Pulmonary artery endothelial cell (primary cell): ENCODE measurements around the gene SLC23A2. TPM values are rescaled to one million over a fixed set of nuclear protein-coding genes. Genes with fewer than 3 reads are reported as not detected.
"Not testable (repeated sequence)": the region's sequence is repeated elsewhere in the genome, so short reads cannot be mapped to it uniquely, and the experiment has no call there.

Experiments used
- DNase-seq: peaks from one replicate; pipeline ENCODE4 v3.0.0-alpha.2; 2011; ENCODE audit warnings: low read depth, low spot score
- total RNA-seq: library from RNA; depleted of rRNA; stranded (reverse); fragments of >200 nt; gene quantifications from 2 replicates; pipeline ENCODE4 v1.2.3, GENCODE V29; 2014

The SLC23A2 gene
- total RNA-seq, 1 donor from 2014 or later: 13.4 TPM

DNA sequence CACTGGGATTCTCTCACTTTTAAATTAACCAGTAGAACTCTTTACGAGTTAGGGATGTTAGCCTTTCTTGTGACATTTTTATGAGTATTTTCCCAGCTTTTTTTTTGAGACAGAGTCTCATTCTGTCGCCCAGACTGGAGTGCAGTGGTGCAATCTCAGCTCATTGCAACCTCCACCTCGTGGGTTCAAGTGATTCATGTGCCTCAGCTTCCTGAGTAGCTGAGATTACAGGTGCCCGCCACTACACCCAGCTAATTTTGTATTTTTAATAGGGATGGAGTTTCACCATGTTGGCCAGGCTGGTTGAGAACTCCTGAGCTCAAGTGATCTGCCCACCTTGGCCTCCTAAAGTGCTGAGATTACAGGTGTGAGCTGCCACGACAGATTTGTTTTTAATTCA is 123.2 kb downstream of the SLC23A2 start:
- DNase-seq: not testable (repeated sequence)

DNA sequence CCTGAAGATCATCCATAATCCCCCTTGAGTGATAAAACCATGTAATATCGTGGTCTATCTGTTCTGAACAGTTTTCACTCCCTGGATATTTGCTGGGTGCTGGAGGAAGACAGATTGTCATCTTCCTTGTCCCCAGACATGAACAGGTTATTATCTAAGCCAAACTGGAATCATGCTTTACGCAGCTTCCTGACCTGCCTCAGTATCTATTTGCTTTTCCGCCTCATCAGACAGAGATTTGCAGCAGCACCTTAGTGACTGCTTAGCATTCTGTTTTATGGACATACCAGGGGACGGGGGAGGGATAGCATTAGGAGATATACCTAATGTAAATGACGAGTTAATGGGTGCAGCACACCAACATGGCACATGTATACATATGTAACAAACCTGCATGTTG is 124.6 kb downstream of the SLC23A2 start:
- DNase-seq: no peak

DNA sequence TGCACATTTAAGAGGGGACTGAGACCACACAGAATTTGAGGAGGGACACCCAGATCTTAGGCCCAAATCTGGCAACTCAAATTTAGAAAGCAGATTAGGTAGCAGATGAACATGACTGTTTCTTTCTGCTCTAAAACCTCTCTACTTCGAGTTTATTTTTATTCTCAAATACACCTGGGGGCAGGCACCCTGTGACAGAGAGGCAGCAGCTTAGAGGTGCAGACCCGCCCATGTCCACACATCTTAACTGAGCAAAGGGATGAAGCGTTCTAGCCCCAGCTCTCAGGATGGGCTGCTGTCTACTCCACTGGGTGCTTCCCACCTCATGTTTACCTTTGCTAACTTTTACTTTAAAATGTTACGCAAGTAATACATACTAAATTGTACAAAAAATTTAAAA is 125.0 kb downstream of the SLC23A2 start:
- DNase-seq: no peak

DNA sequence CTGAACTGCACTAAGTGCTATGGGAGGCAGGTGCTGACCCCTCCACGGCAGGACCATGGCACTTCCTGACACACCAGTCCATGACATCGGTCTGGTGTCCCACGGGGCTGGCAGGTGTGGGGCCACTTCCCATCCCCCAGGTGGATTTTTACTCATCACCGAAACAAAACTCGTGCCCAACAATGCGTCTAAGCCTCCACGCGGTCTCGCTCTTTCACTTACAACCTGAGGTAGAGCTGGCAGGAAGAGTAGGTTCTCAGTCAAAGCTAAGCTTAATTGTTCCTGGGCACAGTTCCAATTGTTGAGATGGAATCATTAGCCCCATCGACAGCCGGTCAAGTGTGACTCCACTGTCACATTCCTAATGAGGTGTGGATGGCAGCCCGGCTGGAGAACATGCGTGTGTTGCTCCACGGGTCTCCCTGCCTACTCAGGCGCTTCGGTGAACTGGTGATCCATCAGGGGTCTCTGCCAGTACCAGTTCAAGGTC is 125.7 kb downstream of the SLC23A2 start:
- no peak for DNase-seq

DNA sequence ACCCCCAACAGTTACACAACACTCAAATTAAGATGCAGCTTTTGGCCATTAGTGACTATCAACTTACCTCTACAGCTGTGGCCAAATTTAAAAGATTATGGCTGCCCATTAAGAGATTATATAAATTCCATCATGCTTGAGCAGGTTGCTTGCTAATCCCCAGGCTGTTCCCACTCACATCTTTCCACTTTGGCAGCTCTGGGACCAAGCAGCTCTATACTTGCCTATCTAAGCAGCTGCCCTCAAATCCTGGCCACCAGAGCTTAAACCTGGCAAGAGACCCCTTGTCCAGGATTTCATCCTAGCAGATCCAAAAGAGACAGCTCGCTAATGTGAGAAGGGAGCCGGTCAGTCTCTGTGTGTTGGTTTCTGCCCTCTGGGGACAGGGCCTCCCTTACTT is 127.9 kb downstream of the SLC23A2 start:
- no peak for DNase-seq

DNA sequence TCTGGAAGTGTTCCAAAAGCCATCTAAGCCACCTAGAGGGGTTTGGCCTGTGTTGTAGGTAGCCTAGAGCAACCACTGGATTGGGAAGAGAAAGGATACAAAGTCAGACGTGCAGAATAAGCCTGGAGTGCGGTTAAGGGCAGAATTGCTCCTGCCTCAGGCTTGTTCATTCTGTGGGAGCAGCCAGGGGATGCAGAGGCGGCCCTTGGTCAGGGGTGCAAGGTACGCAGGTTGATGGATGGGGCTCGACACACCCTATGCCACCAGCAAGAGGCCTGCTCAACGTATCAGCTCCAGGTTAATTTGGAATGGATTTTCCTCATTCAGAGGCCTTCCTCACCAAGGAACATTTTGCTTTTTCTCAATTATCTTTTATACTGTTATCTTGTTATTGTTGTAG is 129.8 kb downstream of the SLC23A2 start:
- DNase-seq: no peak

DNA sequence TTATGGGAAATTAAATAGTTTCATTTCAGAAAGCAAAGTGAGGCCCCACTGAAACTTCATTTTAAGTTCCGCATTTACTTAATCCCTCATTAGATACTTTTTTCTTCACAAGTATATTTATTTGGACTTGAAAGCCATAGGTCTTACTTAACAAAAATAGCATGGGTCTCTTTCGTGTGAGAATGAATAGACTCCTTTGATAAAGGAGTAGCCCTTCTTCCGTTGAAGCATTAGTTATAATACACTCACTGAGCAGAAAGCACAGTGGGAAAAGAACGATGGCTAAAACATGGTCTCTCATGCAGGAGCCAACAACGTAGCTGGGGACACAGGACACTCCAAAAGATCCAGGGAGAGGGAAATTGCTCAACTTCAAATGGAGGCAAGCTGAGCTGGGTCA is 130.4 kb downstream of the SLC23A2 start:
- DNase-seq: no peak

DNA sequence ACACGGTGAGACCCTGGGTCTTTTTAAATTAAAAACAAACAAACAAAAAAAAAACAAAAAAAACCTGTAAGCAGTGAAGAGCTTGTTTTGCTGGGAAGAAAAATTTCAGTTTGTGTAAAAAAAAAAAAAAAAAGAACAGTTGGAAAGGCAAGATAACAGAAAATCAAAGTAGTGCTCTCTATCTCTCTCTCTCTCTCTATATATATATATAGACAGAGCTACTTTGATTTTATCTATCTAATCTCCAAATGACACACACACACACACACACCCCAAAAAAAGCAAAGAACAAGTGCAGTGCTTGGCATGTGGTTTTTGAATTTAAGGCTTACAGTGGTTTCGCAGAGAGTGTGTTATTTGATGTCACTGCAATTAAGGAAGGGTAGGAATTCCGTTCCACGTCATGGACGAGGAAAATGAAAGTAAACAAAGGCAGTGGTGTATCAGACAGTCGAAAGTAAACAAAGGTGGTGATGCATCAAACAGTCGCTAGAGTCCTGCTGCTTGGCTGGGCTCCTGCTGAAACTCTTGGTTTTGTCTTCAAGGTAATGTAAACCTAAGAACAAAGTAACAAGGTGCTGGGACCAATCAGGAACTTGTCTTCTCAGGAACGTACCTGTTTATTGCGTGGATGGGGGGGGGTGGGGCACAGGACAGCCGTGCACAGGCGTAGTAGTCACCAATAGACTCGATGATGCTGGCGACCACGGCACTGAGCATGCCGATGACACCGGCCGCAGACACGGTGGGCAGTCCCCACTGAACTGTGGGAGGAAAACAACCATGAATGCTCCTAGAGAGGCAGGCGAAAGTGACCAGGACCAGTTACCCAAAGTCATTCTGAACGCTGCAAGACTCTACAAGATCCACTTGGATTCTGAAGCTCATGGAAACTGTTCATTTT is 131.8 kb downstream of the SLC23A2 start:
- DNase-seq: no peak

DNA sequence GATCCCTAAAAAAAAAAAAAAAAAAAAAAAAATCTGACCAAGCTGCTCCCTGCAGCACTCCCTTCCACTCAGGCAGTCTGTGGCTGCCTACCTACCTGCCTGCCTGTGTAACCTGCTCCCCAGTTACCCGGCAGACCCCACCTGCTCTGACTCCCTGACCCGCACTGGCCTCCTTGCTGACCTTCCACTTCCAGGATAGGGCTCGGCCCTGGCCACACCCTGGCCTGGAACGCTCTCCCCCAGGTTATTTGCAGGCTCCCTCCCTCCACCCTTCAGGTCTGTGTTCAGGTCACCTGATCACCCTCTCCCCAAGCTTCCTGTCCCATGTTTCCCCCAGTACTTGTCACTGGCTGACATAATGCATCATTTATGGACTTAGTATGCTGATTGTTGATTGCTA is 134.3 kb downstream of the SLC23A2 start:
- DNase-seq: no peak

DNA sequence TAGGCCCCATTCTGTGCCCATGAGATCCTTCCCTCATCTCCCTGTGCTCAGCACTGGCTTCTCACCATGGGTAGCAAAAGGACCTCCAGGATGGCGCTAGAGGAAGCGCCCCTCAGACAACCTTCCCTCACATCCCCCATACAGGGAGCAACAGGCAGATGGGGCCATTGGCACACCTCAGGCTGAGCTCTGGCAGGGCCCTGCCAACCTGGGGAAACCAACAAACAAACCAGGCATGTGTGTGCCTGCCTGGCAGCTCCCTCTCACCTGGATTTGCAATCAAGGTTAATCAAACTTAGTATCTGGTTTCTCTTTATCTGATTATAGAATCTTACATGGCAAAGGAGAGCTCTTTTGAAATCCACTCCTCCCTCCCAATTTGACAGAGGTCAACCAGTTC is 134.9 kb downstream of the SLC23A2 start:
- DNase-seq: no peak

DNA sequence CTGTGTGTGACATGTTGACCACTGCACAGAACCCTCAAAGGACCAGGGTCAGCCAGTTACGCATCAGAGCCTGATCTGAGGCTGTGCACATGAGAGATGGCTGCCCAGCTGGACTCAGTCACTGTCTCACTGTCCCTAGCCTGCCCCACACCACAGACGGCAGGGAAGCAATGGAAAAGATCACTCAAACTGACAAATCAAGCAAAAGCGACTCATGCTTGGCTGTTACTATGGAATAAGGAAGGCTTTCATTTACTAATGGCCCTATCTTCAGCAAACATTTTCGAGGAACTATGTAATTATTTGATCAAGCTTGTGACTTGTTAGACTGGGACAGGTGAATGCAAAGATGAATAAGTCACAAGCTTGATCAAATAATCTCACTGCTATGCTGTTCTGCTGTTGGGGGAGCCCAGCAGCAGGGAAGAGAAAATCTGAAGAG is 137.0 kb downstream of the SLC23A2 start:
- no peak for DNase-seq

DNA sequence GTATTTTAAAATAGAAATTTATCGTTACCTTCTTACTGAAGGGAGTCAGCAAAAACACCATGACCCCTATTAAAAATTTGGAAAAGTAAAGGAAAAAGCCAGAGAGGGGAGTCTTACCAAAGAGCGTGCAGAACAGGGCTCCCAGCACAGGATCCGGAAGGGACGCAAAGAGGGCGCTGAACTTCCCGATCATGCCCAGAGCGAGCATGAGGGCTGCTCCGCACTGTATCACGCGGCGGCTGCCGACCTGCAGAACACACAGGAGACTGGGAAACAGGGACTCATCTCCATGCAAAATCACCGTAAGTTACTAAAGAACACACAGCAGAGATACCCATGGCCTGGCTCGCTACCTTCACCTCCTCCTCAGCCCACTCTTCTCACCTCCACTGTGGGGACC is 138.6 kb downstream of the SLC23A2 start:
- no peak for DNase-seq

DNA sequence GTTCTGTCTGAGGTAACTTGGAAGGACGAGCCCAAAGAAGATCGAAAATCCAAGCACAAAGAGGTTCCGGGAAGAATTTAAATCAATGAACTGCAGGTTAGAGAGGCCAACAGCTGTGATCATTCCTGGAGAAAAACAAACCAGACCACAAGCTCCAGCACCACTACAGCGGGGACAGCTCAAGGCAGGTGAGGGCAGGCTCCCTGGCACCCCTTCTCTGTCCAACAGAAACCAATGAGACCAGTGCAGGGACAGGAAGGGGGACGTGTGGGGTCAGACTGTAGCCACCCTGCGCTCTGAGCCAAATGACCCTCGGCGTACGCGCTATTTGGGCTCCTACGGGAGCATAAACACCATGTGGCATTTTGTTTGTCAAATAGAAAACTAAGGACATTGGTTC is 139.3 kb downstream of the SLC23A2 start:
- DNase-seq: no peak

DNA sequence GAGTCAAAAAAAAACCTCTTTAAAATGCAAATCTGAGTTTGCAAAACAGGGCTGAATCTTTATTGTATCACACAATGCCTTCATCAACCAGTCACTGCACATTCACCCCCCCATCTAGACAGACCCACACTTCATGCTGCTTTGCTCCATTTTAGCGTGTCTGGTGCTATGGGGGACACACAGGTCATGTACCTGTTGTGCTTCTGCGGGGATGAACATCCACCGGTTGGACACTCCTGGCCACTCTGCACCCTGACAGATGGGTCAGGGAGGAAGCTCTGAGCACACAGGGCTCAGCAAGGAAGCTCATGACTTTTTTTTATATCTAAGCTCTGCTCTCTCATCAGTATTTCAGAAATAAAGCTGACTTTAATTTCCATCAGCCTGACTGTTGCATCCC is 143.3 kb downstream of the SLC23A2 start:
- DNase-seq: no peak

DNA sequence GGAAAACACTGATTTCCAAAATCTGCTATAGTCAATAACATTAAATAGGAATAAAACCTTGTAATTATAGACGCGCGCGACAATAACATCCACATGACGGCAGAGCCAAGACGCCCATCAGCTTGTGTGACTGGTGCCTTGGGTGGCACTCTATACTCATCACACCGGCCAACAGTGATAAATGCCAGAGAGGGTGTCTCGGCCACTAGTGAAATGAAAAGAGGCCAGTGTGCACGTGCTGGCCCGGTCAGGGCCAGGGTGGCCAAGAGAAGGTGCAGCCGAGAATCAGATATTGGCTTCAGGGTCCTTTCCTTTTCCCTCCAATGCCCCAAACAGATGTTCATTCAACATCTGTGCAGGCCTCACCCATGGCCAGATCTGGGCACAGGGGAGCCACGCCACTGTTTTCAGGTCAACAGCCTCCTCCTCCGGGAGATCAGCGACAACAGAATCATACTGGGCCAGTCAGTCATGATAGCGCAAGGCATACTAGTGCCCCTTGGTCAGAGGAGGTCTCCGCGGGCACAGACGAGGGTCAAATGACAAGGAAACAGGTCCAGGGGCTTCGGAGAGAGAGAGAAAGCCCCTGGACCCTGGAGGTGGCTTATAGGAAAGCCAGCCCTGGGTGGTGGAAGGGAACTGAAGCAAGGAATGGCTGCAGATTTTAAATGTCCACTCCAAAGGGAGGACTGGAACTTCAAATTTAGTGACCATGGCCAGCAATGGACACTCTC is 145.1 kb downstream of the SLC23A2 start:
- DNase-seq: no peak

DNA sequence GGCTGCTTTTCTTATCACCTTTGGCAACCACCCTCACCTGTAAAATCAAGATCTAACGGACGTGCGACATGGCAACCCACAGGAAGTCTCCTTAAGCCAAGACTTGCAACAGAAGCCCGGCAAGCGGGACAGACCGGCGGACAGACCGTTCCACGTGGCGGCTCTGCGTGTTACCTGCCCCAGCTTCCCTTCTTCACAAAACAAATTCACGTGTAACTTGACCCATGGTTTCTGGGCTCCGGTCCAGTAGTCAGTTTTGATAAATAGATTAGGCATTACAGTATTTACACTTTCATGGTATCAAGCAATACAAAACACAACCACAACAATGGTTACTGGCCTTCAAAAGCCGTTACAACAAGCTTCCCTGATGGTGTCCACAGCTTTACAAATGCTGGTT is 145.8 kb downstream of the SLC23A2 start:
- no peak for DNase-seq

DNA sequence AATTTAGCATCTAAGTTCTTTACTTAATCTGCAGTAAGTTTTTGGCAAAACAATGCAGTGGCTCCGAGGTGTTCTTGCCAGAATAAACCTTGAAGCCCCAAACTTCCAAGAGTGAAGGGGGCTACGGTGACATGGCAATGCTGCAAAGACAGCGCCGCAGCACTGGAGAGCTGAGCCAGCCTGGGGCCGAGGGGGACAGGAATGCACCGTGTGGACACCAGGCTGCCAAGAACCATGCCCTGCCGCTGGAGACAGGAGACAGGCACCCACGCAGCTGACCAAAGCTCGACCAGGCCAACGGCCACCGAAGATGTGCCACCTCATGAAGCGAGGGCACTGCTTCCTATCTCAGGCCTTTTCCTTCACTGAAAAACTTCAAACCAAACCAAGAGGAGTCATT is 146.2 kb downstream of the SLC23A2 start:
- no peak for DNase-seq

DNA sequence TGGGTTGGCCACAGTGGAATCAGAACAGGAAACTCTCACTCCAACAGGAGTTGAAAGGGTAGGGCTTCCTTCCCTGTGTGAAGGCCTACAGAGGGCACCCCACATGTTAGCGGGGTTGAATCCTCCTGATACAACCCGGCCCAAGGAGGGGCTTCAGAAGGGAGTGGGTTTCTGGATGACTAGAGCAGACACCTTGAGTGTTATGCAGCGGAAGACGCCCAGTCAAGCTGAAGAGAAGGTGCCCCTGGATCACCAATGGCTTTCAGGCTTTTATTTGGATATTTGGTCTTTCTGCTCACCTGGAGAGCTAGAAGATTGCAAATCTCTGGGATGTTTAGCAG is 146.8 kb downstream of the SLC23A2 start:
- no peak for DNase-seq

DNA sequence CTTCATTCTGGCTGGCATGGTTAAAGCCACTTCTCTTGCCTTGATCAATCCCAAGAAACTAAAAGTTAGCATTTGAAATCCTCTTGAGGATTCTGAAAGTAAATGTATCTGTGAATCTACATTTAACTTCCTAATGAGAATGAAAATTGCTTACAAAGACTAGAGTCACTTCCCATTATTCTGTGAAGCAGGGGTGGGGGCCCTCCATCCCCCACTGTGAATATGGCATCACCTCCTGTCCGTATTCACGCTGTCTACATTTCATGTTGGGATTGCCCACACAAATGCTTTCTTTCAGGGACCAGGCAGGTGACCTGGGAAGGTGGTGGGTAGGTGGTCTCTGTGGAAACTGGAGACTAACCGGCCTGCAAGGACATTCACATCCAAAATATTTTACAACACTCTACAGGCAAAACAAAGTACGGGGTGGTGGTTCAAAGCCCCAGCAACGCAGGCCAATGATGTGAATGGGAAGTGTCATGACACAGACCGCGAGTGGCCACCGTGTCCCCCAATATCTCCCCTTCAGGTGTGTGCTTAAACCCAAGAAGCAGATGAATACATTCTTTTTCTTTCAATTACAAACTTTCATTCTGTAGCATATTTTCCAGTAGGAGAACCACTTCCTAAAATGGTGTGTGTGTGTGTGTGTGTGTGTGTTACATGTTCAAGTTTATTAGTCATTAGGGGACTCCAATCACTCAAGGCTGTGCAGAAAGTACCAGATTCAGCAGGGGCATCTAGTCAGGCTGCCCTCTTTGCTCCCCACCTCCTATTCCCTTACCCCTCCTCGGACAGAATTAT is 147.4 kb downstream of the SLC23A2 start:
- DNase-seq: no peak

DNA sequence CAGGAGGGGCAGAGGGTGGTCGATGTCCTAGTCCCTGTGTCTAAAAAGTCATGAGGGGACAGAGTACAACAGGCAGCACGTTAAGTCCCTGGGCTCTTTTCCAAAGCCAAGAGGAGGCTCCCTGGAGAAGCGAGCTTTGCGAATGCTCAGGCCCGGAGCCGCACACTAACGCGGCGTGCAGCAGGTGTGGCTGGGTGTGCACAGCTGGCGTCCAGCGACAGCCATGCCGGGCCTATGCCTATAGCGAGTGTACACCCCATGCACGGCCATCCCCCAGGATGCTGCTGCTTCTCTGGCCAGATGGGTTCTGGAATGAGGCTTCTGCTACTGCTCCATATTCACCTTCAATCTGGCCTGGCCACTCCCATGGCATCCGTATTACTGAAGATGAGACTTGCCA is 148.3 kb downstream of the SLC23A2 start:
- DNase-seq: no peak

DNA sequence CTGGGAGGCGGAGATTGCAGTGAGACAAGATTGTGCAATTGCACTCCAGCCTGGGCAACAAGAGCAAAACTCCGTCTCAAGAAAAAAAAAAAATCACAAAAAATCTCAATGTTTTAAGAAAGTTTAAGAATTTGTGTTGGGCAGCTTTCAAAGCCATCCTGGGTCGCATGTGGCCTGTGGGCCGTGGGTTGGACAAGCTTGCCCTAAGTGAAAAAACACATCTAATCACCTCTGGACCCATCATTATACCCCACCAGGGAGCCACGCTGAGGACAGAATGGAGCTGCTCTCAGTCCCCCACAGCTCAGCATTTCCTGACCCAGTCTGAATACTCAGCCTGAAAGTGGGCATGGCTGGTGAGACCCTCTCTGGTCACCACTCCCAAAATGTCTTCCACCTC is 150.3 kb downstream of the SLC23A2 start:
- DNase-seq: no peak

DNA sequence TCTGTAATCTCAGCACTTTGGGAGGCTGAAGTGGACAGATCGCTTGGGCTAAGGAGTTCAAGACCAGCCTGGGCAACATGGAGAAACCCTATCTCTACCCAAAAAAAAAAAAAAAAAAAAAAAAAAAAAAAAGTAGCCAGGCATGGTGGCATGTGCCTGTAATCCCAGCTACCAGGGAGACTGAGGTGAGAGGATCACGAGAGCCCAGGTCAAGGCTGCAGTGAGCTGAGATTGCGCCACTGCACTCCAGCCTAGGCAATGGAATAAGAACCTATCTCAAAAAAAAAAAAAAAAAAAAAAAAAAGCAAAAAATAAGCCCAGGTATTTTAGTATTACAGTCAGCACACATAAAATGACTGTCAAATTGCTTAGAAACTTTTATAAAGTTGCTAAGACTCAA is 152.5 kb downstream of the SLC23A2 start:
- DNase-seq: not testable (repeated sequence)
